ENCODE measurements around the gene PIPOX. TPM values are rescaled to one million over a fixed set of nuclear protein-coding genes. Genes with fewer than 3 reads are reported as not detected.

The PIPOX gene
- total and polyA plus RNA-seq, 2 of the 8 experiments (the other 6 are each of a cell fraction or from before 2014, with no cell fraction given): 57.2 to 99.6 TPM

DNA sequence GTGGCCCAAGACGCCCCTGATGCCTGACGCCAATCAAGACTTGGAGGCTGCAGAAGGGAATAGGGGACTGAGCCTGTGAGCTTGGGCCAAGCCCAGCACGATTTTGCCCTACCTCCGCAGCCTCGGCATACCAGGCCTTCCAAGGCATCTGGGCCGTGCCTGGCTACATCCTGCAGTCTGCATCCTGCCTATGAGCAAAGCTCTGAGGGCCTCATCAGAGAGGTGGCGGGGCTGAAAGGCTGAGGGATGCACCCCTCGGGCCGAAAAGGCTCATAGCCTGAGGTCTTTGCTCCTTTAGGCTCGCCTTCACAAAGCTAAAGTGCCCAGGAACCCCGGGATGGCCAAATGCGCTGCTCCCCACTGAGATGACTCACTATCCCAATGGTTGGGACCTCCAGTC, 39.7 kb upstream of the PIPOX start:
- Histone ChIP-seq H3K4me1 (replicated peaks in 1 of 4; ENCODE audit: control insufficient read depth in 3 of 4, insufficient read depth in 4 of 4, low read length in 3 of 4) (peaks cover 11 to 51% (median 30%) of the 10 kb centered on the region in 4 experiments), H3K4me2 (ENCODE audit: insufficient read depth in 1 of 2, low read depth in 2 of 2, low read length in 2 of 2) (no peak overlapping the region), H2BK20ac (ENCODE audit: low read length) (peak overlapping the region; percentile 97), H3K79me2 (ENCODE audit: control insufficient read depth in 1 of 2, insufficient read depth in 2 of 2, low read length in 2 of 2) (no peaks in the 10 kb centered on the region), H2BK5ac (ENCODE audit: low read depth, low read length) (peak overlapping the region; percentile 82; the same call in 1 of the 2 replicates), H3K18ac (ENCODE audit: extremely low read depth, low read length) (no peak overlapping the region; the same call in 1 of the 2 replicates), H3K9ac (replicated peaks in 1 of 4; ENCODE audit: extremely low read depth in 1 of 4, low read depth in 3 of 4, low read length in 3 of 4) (no peak overlapping the region), H4K5ac (ENCODE audit: insufficient read length, low read depth, low read length) (no peak overlapping the region), H4K91ac (replicated peaks; ENCODE audit: insufficient read length, low read length) (peak overlapping the region; percentile 42), H4K8ac (ENCODE audit: extremely low read depth, insufficient read depth, low read length) (no peak overlapping the region), H3K27me3 (replicated peaks in 1 of 4; ENCODE audit: control insufficient read depth in 3 of 4, extremely low read depth in 1 of 4, insufficient read depth in 3 of 4, low read length in 3 of 4) (peaks cover 6 to 25% (median 20%) of the 10 kb centered on the region in 4 experiments; a peak in 6 of 7 replicates), H2AFZ (ENCODE audit: low read length) (no peak overlapping the region), H3K36me3 (ENCODE audit: control insufficient read depth in 2 of 4, insufficient read depth in 4 of 4, low read length in 3 of 4) (no peaks in the 10 kb centered on the region), H2BK12ac (ENCODE audit: low read depth, low read length) (peak overlapping the region; percentile 78; the same call in 1 of the 2 replicates), H3K56ac (replicated peaks; ENCODE audit: insufficient read length, low read depth, low read length) (no peak overlapping the region), H2BK120ac (replicated peaks; ENCODE audit: low read depth, low read length) (no peak overlapping the region), H3K9me3 (ENCODE audit: insufficient read depth in 2 of 2, low read depth in 1 of 2, low read length in 1 of 2) (no peaks in the 10 kb centered on the region), H2AK5ac (ENCODE audit: low read depth, low read length) (peak overlapping the region; percentile 0; the same call in 1 of the 2 replicates), H3K14ac (ENCODE audit: insufficient read length) (no peak overlapping the region), H3K79me1 (ENCODE audit: low read depth, low read length) (no peaks in the 10 kb centered on the region), H3K4me3 (ENCODE audit: extremely low read depth in 1 of 4, insufficient read depth in 2 of 4, low read depth in 3 of 4, low read length in 4 of 4) (no peak overlapping the region), H4K20me1 (replicated peaks in 1 of 2; ENCODE audit: control insufficient read depth in 1 of 2, insufficient read depth in 2 of 2, low read length in 2 of 2) (no peaks in the 10 kb centered on the region), H3K27ac (ENCODE audit: low read depth, low read length) (no peak overlapping the region), H3K23ac (ENCODE audit: insufficient read length) (no peak overlapping the region), H3K23me2 (ENCODE audit: low read depth, low read length) (peaks cover 2% of the 10 kb centered on the region; the same call in 1 of the 2 replicates), H2BK15ac (ENCODE audit: low read length) (peak overlapping the region; percentile 73), H3K4ac (replicated peaks; ENCODE audit: insufficient read length, low read depth, low read length) (peak overlapping the region; percentile 9)
- DNase-seq (ENCODE audit: low read depth in 1 of 2, low spot score in 2 of 2) (no peak), FAIRE-seq (no peak)
- TF ChIP-seq CHD2 (IDR thresholded peaks at IDR 0.05; ENCODE audit: low read length): no peak
- no peak for TF ChIP-seq RXRA (IDR thresholded peaks at IDR 0.05; ENCODE audit: insufficient read depth, low read depth, low read length)
- TF ChIP-seq CREB1 (IDR thresholded peaks at IDR 0.05): no peak
- TF ChIP-seq TEAD4 (IDR thresholded peaks at IDR 0.05; ENCODE audit: low read depth, low read length): 0 out of 2 replicates have a peak, but pooled peaks have one; percentile 10
- ChIA-PET POLR2A (ENCODE audit: partially characterized antibody) (interaction anchor here (0.5 to 4.6 kb wide), 5 partner anchors 10 to 281 kb away, joined by 3 to 21 read pairs (median 6); no protein-coding TSS in a partner anchor), CTCF (ENCODE audit: partially characterized antibody) (interaction anchor here (0.9 to 17.9 kb wide), 12 partner anchors 8 to 216 kb away, joined by 3 to 239 read pairs (median 4); no protein-coding TSS in a partner anchor)
- 77% methylated on average over 11 of the region's 12 CpGs; no CpG with 5 or more reads in 1 of the 2 experiments for WGBS, 2 experiments (ENCODE audit: extremely low coverage in 1 of 2, insufficient coverage in 1 of 2, insufficient read length in 1 of 2, insufficient replicate concordance in 2 of 2, low coverage in 1 of 2, low lambda C conversion rate in 2 of 2, missing lambda C conversion rate in 1 of 2)
